ENCODE results near the gene GRM3. TPM values are rescaled to one million over a fixed set of nuclear protein-coding genes. Genes with fewer than 3 reads are reported as not detected.

GRM3 gene
- 13.9 TPM for polyA plus RNA-seq (2013, experiment 1 of 2)
- 14.4 TPM for polyA plus RNA-seq (2013, experiment 2 of 2)

DNA sequence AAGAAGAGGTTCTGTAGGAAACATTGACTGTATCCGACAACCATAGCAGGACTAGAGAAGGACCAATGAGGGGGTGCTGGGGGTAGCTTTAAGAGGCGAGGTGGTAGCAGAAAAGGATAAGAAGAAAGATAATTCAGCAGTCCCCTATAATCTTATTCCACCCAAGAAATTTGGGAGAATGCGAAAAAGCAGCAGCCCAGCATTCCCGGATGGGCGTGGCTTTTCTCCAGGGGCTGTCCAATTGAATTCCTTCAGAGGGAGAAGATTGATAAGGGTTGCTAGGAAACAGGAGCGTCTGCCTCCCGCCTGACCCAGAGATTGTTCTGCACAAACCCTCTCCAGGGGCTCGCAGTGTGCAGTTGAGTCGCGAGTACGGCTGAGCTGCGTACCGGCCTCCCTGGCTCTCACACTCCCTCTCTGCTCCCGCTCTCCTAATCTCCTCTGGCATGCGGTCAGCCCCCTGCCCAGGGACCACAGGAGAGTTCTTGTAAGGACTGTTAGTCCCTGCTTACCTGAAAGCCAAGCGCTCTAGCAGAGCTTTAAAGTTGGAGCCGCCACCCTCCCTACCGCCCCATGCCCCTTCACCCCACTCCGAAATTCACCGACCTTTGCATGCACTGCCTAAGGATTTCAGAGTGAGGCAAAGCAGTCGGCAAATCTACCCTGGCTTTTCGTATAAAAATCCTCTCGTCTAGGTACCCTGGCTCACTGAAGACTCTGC, at the start of gene GRM3:
Gene GRM3 (plus strand): TSS at position 349 of the 721 bp plus-strand sequence. CDS start 121,237 bp downstream, outside the sequence.
- H2BK120ac ChIP-seq (ENCODE audit: low read depth, low read length): peak within 1 kb of the TSS; percentile 4
- H3K27ac ChIP-seq (replicated peaks; ENCODE audit: low read length): peak within 1 kb of the TSS; percentile 90
- no peak within 1 kb of the TSS for H3K4ac ChIP-seq (ENCODE audit: low read length)
- H3K27me3 ChIP-seq (ENCODE audit: control insufficient read depth in 3 of 3, insufficient read depth in 3 of 3, low read depth in 1 of 3, low read length in 3 of 3): no peaks in the 10 kb centered on the region
- H4K91ac ChIP-seq (ENCODE audit: low read depth, low read length, poor library complexity): peak within 1 kb of the TSS; percentile 11
- H3K9ac ChIP-seq (ENCODE audit: low read depth, low read length, poor library complexity): peak within 1 kb of the TSS; percentile 94
- peak within 1 kb of the TSS; percentile 69 for H2BK5ac ChIP-seq (ENCODE audit: low read length)
- H3K79me1 ChIP-seq (ENCODE audit: low read depth, low read length): no peaks in the 10 kb centered on the region
- H2BK12ac ChIP-seq (ENCODE audit: low read length): peak within 1 kb of the TSS; percentile 26
- H3K36me3 ChIP-seq (replicated peaks in 1 of 2; ENCODE audit: control insufficient read depth in 2 of 2, insufficient read depth in 2 of 2, low read length in 2 of 2): no peaks in the 10 kb centered on the region
- H3K18ac ChIP-seq (ENCODE audit: low read length): peak within 1 kb of the TSS; percentile 97
- no peak within 1 kb of the TSS for H4K8ac ChIP-seq (ENCODE audit: low read depth, low read length)
- peak within 1 kb of the TSS; percentile 70 for H3K23ac ChIP-seq (ENCODE audit: low read depth, low read length, poor library complexity)
- peak within 1 kb of the TSS; percentile 33 for H3K14ac ChIP-seq (ENCODE audit: low read length)
- no CpG with 5 or more reads among the region's 23 CpGs for WGBS, 2 donors (ENCODE audit: extremely low coverage in 2 of 2, insufficient read length in 2 of 2, insufficient replicate concordance in 1 of 2)
- H3K4me1 ChIP-seq (ENCODE audit: control insufficient read depth in 2 of 2, insufficient read depth in 1 of 2, low read depth in 1 of 2, low read length in 2 of 2): peaks cover 3 to 23% of the 10 kb centered on the region in 2 donors
- peak within 1 kb of the TSS; percentile 97 for H2AFZ ChIP-seq (ENCODE audit: low read length)
- peak within 1 kb of the TSS; percentile 84 for H2BK15ac ChIP-seq (ENCODE audit: low read length)
- H3K4me3 ChIP-seq (ENCODE audit: low read length in 2 of 2): peak within 1 kb of the TSS; percentile 85 to 92
- no peaks in the 10 kb centered on the region for H3K9me3 ChIP-seq (replicated peaks in 1 of 2; ENCODE audit: control insufficient read depth in 2 of 2, insufficient read depth in 1 of 2, low read depth in 1 of 2, low read length in 2 of 2)
- peak within 1 kb of the TSS; percentile 93 for H3K4me2 ChIP-seq (ENCODE audit: insufficient read depth, low read length, poor library complexity, severe bottlenecking)
- DNase-seq (ENCODE audit: low spot score): peak; percentile 91
- H2AK5ac ChIP-seq (ENCODE audit: low read depth, low read length): no peak within 1 kb of the TSS

DNA sequence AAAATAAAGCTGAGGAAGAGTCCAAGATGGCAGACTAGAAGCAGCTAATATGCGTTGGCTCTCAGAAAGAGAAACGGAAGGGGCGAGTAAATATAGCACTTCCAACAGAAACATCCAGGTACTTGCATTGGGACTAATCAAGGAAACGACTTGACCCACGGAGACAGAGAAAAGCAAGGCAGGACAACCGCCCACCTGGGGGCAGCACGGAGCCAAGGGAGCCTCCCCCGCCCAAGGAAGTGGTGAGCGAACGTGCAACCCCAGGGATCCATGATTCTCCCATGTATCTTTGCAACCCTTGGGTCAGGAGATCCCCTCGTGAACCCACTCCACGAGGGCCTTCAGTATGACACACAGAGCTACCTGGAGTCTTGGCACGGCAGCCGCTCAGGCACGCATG, 45.4 kb upstream of the GRM3 start:
- no peaks in the 10 kb centered on the region for H3K27me3 ChIP-seq (ENCODE audit: control insufficient read depth in 3 of 3, insufficient read depth in 3 of 3, low read depth in 1 of 3, low read length in 3 of 3)
- H3K36me3 ChIP-seq (replicated peaks in 1 of 2; ENCODE audit: control insufficient read depth in 2 of 2, insufficient read depth in 2 of 2, low read length in 2 of 2): no peaks in the 10 kb centered on the region
- H3K9ac ChIP-seq (ENCODE audit: low read depth, low read length, poor library complexity): no peak overlapping the region
- H4K91ac ChIP-seq (ENCODE audit: low read depth, low read length, poor library complexity): no peak overlapping the region
- H3K4me1 ChIP-seq (ENCODE audit: control insufficient read depth in 2 of 2, insufficient read depth in 1 of 2, low read depth in 1 of 2, low read length in 2 of 2): peaks cover 0 to 3% of the 10 kb centered on the region in 2 donors
- no peak overlapping the region for H3K27ac ChIP-seq (replicated peaks; ENCODE audit: low read length)
- no peak overlapping the region for H2BK120ac ChIP-seq (ENCODE audit: low read depth, low read length)
- no peak overlapping the region for H2AFZ ChIP-seq (ENCODE audit: low read length)
- no peak overlapping the region for H3K4me2 ChIP-seq (ENCODE audit: insufficient read depth, low read length, poor library complexity, severe bottlenecking)
- no peak overlapping the region for H3K14ac ChIP-seq (ENCODE audit: low read length)
- H3K4me3 ChIP-seq (ENCODE audit: low read length in 2 of 2): no peak overlapping the region
- WGBS, 2 donors (ENCODE audit: extremely low coverage in 2 of 2, insufficient read length in 2 of 2, insufficient replicate concordance in 1 of 2): no CpG with 5 or more reads among the region's 15 CpGs
- DNase-seq (ENCODE audit: low spot score): no peak
- H2BK5ac ChIP-seq (ENCODE audit: low read length): no peak overlapping the region
- H2BK15ac ChIP-seq (ENCODE audit: low read length): no peak overlapping the region
- H4K8ac ChIP-seq (ENCODE audit: low read depth, low read length): no peak overlapping the region
- H3K18ac ChIP-seq (ENCODE audit: low read length): no peak overlapping the region
- no peak overlapping the region for H2BK12ac ChIP-seq (ENCODE audit: low read length)
- no peak overlapping the region for H3K23ac ChIP-seq (ENCODE audit: low read depth, low read length, poor library complexity)
- no peaks in the 10 kb centered on the region for H3K9me3 ChIP-seq (replicated peaks in 1 of 2; ENCODE audit: control insufficient read depth in 2 of 2, insufficient read depth in 1 of 2, low read depth in 1 of 2, low read length in 2 of 2)
- no peak overlapping the region for H3K4ac ChIP-seq (ENCODE audit: low read length)
- no peaks in the 10 kb centered on the region for H3K79me1 ChIP-seq (ENCODE audit: low read depth, low read length)
- peak overlapping the region; percentile 33 for H2AK5ac ChIP-seq (ENCODE audit: low read depth, low read length)

DNA sequence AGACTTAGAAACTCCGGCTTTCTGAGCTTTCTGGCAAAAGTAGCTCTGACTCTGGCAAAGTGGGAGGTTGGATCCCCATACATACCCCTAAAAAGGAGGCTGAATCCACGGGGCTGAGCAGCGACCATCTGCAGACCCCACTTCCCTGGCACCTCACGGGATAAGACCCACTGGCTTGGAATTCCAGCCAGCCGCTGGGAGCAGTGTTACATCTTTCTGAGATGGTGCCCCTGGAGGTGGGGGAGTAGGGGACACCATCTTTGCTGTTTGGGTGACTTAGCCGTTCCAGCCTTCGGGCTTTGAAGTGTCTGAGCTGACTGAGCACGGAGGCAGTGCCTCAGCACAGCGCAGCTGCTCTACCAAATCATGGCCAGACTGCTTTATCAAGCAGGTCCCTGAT, 45.0 kb upstream of the GRM3 start:
- Histone ChIP-seq H3K27me3 (ENCODE audit: control insufficient read depth in 3 of 3, insufficient read depth in 3 of 3, low read depth in 1 of 3, low read length in 3 of 3) (no peaks in the 10 kb centered on the region), H2BK15ac (ENCODE audit: low read length) (no peak overlapping the region), H4K91ac (ENCODE audit: low read depth, low read length, poor library complexity) (no peak overlapping the region), H3K9ac (ENCODE audit: low read depth, low read length, poor library complexity) (no peak overlapping the region), H3K4me2 (ENCODE audit: insufficient read depth, low read length, poor library complexity, severe bottlenecking) (no peak overlapping the region), H3K23ac (ENCODE audit: low read depth, low read length, poor library complexity) (no peak overlapping the region), H3K14ac (ENCODE audit: low read length) (no peak overlapping the region), H3K4me1 (ENCODE audit: control insufficient read depth in 2 of 2, insufficient read depth in 1 of 2, low read depth in 1 of 2, low read length in 2 of 2) (peaks cover 0 to 3% of the 10 kb centered on the region in 2 donors), H3K4ac (ENCODE audit: low read length) (no peak overlapping the region), H3K79me1 (ENCODE audit: low read depth, low read length) (no peaks in the 10 kb centered on the region), H2AFZ (ENCODE audit: low read length) (no peak overlapping the region), H2AK5ac (ENCODE audit: low read depth, low read length) (peak overlapping the region; percentile 33), H4K8ac (ENCODE audit: low read depth, low read length) (no peak overlapping the region), H2BK5ac (ENCODE audit: low read length) (no peak overlapping the region), H3K4me3 (ENCODE audit: low read length in 2 of 2) (no peak overlapping the region), H3K36me3 (replicated peaks in 1 of 2; ENCODE audit: control insufficient read depth in 2 of 2, insufficient read depth in 2 of 2, low read length in 2 of 2) (no peaks in the 10 kb centered on the region), H3K18ac (ENCODE audit: low read length) (peak overlapping the region; percentile 11), H2BK12ac (ENCODE audit: low read length) (no peak overlapping the region), H2BK120ac (ENCODE audit: low read depth, low read length) (no peak overlapping the region), H3K9me3 (replicated peaks in 1 of 2; ENCODE audit: control insufficient read depth in 2 of 2, insufficient read depth in 1 of 2, low read depth in 1 of 2, low read length in 2 of 2) (no peaks in the 10 kb centered on the region), H3K27ac (replicated peaks; ENCODE audit: low read length) (no peak overlapping the region)
- WGBS, 2 donors (ENCODE audit: extremely low coverage in 2 of 2, insufficient read length in 2 of 2, insufficient replicate concordance in 1 of 2): no CpG with 5 or more reads among the region's 9 CpGs
- no peak for DNase-seq (ENCODE audit: low spot score)

DNA sequence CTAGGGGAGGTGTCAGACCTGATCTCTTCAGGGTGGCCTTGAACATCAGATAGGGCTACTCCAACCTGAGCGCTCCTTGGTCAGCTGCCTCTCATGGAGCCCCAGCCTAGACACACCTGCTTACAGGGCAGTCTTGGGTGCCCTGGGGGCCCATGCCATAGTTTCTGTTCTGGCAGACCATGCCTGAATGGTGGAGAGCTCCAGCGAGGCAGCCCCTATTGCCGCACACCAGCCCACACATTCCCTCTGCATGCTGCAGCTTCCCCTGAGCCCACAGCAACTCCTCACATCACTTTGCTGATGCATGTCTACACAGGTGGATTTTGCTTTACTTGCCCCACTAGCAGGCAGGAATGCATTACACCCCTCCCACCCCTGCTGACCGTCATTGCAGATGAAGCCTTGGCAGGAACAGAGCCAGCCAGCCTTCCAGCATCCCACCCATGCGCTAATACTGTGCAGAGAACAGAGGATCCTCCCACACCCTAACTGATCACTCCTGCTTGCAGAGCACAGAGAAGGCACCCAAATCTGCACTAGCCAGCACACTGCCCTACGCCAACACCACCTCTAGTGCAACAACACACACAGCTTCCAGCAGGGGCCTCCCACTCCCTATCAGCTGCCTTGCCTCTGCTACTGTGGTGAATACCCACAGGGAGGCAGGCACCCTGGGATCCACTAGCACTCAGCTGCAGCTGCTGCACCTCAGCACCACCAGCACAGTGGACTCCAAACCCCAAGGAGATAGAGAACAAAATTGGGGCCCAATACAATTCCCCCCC, 43.0 kb upstream of the GRM3 start:
- no peaks in the 10 kb centered on the region for H3K79me1 ChIP-seq (ENCODE audit: low read depth, low read length)
- no CpG with 5 or more reads among the region's 6 CpGs for WGBS, 2 donors (ENCODE audit: extremely low coverage in 2 of 2, insufficient read length in 2 of 2, insufficient replicate concordance in 1 of 2)

More for the DNA sequence above, 43.0 kb upstream of the GRM3 start:
- Histone ChIP-seq H4K8ac (ENCODE audit: low read depth, low read length) (peak overlapping the region; percentile 76), H3K9ac (ENCODE audit: low read depth, low read length, poor library complexity) (peak overlapping the region; percentile 30), H3K4me3 (ENCODE audit: low read length in 2 of 2) (no peak overlapping the region), H4K91ac (ENCODE audit: low read depth, low read length, poor library complexity) (no peak overlapping the region), H3K36me3 (replicated peaks in 1 of 2; ENCODE audit: control insufficient read depth in 2 of 2, insufficient read depth in 2 of 2, low read length in 2 of 2) (no peaks in the 10 kb centered on the region), H3K23ac (ENCODE audit: low read depth, low read length, poor library complexity) (no peak overlapping the region), H2BK5ac (ENCODE audit: low read length) (no peak overlapping the region), H2BK15ac (ENCODE audit: low read length) (no peak overlapping the region), H2AFZ (ENCODE audit: low read length) (no peak overlapping the region), H3K18ac (ENCODE audit: low read length) (peak overlapping the region; percentile 85), H3K14ac (ENCODE audit: low read length) (peak overlapping the region; percentile 25), H3K4me1 (ENCODE audit: control insufficient read depth in 2 of 2, insufficient read depth in 1 of 2, low read depth in 1 of 2, low read length in 2 of 2) (peaks cover 0 to 3% of the 10 kb centered on the region in 2 donors), H2AK5ac (ENCODE audit: low read depth, low read length) (no peak overlapping the region), H3K9me3 (replicated peaks in 1 of 2; ENCODE audit: control insufficient read depth in 2 of 2, insufficient read depth in 1 of 2, low read depth in 1 of 2, low read length in 2 of 2) (no peaks in the 10 kb centered on the region), H2BK120ac (ENCODE audit: low read depth, low read length) (no peak overlapping the region), H3K4ac (ENCODE audit: low read length) (no peak overlapping the region), H3K27ac (replicated peaks; ENCODE audit: low read length) (no peak overlapping the region), H3K27me3 (ENCODE audit: control insufficient read depth in 3 of 3, insufficient read depth in 3 of 3, low read depth in 1 of 3, low read length in 3 of 3) (no peaks in the 10 kb centered on the region), H3K4me2 (ENCODE audit: insufficient read depth, low read length, poor library complexity, severe bottlenecking) (no peak overlapping the region), H2BK12ac (ENCODE audit: low read length) (no peak overlapping the region)
- no peak for DNase-seq (ENCODE audit: low spot score)

Data from neuronal stem cell (in vitro differentiated cells).